NCI-H128 (cell line): ENCODE data around the gene GABRB3.

ENCODE experiments used
- DNase-seq: peaks from one replicate; lab custom pipeline; 2025; ENCODE audit not compliant: unreplicated experiment; lab: John Stamatoyannopoulos, UW

Gene GABRB3

GRCh38 chr15:26561896-26562295 lies 211.0 kb downstream of the GABRB3 start:
- no peak for DNase-seq

- DNase-seq = no peak
Observed at GRCh38 chr15:26561130-26561529, 211.7 kb downstream of the GABRB3 start.

DNA sequence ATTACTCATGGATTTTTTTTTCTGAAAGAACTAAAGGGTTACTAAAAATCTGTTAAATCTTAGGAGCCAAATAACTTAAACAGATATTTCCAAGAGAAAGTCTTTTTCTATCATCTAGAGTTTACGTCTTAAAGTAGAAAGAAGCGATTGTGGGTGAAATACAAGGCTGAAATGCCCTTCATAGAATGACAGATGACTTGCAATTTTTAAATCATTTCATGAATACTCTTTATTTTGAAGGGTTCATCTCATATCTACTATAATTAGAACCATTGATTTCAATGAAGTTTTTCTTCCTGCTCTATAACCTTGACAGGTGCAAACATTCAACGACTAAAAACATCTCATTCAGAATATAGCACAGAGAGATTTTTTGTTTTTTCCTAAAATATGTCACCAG lies 217.0 kb downstream of the GABRB3 start:
- no peak for DNase-seq

DNA sequence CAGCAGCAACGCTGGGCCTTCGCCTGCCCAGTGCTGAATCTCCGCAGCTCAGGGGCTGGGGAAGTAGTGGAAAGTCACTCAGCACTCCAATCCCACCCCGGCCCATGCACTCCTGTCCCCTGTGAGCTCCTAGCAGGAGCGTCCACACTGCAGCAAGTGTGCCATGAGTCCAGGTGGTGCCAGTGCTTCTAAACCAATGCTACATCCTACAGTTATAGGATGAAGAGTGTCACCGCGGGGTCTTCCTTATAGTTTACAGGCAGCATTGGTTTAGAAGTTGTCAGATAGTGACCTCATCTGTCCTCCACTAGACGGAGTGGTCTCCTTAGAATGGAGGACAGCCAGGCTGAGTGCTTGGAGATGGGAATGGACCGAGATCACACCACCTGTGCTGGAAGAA lies 221.4 kb downstream of the GABRB3 start:
- no peak for DNase-seq

DNA sequence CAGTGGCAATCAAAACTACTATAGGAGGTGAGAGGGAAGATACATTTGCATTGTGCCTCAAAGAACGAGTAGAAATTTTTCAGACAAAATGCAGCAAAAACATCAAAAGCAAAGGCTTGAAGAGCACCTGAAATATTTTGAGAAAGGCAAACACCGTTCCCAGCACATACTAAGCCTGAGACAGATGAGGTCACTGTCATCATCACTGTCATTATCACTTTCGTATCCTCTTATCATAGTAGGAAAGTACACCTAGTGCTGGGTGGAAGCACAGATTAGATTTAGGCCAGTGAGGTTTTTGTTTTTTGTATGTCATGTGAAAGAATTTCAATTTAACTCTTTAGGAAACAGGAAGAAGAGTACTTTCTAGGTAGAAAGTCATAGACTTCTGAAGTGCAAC lies 222.0 kb downstream of the GABRB3 start:
- no peak for DNase-seq

GRCh38 chr15:26537663-26538062 lies 235.2 kb downstream of the GABRB3 start:
- no peak for DNase-seq

DNA sequence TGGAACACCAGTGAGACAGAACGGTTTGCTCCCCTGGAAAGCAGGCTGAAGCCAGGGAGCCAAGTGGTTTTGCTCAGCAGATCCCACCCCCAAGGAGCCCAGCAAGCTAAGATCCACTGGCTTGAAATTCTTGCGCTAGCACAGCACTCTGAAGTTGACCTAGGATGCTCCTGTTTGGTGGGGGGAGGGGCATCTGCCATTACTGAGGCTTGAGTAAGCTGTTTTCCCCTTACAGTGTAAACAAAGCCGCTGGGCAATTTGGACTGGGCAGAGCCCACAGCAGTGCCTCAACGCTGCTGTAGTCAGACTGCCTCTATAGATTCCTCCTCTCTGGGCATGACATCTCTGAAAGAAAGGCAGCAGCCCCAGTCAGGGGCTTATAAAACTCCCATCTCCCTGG lies 241.4 kb downstream of the GABRB3 start:
- no peak for DNase-seq

DNA sequence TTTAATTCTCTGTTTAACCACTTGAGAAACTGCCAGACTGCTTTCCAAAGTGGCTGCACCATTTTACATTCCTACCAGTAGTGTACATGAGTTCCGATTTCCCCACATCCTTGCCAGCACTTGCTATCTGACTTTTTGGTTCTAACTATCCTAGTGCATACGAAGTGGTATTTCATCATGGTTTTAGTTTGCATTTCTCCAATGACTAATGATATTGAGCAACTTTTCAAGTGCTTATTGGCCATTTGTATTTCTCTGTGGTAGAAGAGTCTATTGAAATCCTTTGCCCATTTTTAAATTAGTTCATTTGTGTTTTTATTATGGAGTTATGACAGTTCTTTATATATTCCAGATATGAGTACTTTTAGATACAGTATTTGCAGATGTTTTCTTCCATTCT lies 247.8 kb downstream of the GABRB3 start:
- DNase-seq = no peak

DNA sequence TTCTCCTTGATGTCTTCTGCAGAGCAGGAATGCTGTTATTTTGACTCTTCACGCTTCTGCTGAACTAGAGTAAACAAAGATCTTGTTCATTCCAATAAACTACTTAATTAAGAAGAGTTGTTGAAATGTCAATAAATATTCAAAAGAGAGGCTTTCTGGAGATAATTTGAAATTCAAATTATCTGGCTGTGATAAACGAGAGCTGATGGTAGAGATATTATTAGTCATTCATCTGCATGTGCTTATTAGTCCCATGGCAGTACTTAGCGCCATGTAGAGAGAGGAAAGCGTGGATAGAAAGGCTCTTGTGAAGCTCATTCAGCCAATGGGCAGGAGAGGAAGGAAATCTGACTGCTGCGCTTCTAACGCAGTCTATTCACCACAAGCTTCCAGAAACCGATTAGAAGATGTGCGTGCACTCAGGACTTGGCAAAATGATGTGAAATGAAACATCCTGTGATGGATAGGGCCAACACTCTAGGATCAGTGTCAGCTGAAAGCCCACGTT lies 251.1 kb downstream of the GABRB3 start:
- no peak for DNase-seq

GRCh38 chr15:26521130-26521529 lies 251.7 kb downstream of the GABRB3 start:
- DNase-seq = no peak

DNA sequence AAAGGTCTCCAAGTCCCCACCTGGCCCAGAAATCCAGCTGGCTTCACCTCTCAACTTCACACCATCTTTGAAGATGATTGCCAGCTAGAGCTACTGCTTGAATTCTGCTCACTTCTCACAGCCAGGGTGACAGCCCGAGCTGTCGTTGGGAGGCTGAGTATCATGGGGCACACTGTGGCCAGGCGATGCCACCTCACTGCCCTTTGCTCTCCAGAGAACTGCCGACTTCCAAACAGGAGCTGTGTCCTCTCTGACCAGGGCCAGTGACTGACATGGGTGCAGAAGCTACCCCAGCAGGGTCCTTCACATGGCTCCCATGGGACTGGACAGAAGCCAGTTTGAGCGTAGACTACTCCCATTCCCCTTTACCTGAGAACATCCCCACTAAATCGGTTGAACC lies 254.0 kb downstream of the GABRB3 start:
- no peak for DNase-seq

DNA sequence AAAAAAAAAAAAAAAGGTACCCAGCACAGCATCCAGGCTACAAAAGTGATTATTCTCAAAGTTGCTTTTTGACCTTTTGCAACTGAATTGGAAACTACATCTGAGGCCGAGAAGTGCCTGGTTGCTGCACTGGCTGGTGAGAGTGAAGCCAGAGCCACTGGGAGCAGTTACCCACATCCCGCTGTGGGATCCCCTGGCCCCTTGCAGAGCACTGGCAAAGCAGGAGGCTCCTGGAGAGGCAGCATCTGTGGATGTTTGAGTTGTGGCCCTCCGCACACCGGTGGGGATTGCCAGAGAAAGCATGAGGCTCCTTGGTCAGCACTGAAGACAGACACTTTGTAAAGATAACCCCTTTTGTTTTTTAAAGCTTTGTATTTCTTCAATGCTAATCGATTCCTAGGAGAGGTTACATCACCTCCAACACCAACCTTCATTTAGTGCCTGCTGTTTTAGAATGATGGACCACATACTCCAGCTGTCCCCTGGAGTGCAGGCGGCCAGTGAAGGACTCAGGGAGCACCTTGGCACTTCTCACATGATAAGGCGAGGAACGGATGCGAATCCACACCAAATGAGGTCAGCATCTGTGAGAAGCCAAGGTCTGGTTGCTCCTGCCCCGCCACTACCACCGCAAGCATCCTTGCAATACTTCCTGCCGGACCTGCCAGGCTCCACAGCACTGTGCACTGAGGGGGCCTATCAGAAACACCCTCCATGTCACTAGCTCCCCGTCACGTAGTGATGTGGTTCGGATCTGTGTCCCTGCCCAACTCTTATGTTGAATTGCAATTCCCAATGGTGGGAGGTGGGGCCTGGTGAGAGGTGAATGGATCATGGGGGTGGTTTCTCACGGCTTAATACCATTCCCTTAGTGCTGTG lies 256.5 kb downstream of the GABRB3 start:
- DNase-seq = no peak

GRCh38 chr15:26504009-26504408 lies 268.9 kb downstream of the GABRB3 start:
- DNase-seq = no peak
